A549 (cell line): ENCODE data around the gene TRNAU1AP. TPM values are rescaled to one million over a fixed set of nuclear protein-coding genes. Genes with fewer than 3 reads are reported as not detected.

ENCODE experiments used
- ATAC-seq, 2 experiments: fragments of 200-7000 bp in 1 of 2; fragments of >200 bp in 1 of 2; cut with Nextera tagmentation in 1 of 2; cut with Tn5 transposase in 1 of 2; 3 replicates each; pipeline versions ENCODE4 v1.8.0 to v1.9.1; 2018 to 2020; ENCODE audit warnings: mild to moderate bottlenecking in 1 of 2, moderate library complexity in 1 of 2
- CTCF ChIA-PET: fragments of 300-600 bp; sonication (Branson Sonifier 250); formaldehyde crosslinking; extraction: SDS; loops from one replicate; lab custom pipeline; 2021; ENCODE audit warnings: antibody characterized with exemption, inconsistent platforms; lab: Yijun Ruan, JAX
- POLR2A ChIA-PET: fragments of 350-600 bp; formaldehyde crosslinking; extraction: SDS; loops from one replicate; lab custom pipeline; 2021; ENCODE audit warnings: antibody characterized with exemption, inconsistent platforms; lab: Yijun Ruan, JAX
- DNase-seq, 2 experiments: peaks; one replicate each; pipeline versions ENCODE4 v3.0.0 to v3.0.0-alpha.2; 2011 to 2016; ENCODE audit warnings: low read depth in 1 of 2, low spot score in 1 of 2
- FAIRE-seq: peaks from 2 replicates; lab custom pipeline; 2011; peaks lifted over from hg19 to GRCh38; lab: Jason Lieb, UNC
- H3K27ac ChIP-seq, 2 experiments: fragments of >200 bp; sonication (Bioruptor Twin); formaldehyde crosslinking; 3 replicates each; pipeline ENCODE4 v1.5.1; 2016 to 2017
- H3K4me1 ChIP-seq: fragments of >200 bp; sonication (Bioruptor Twin); formaldehyde crosslinking; 3 replicates; pipeline ENCODE4 v1.6.1; 2016
- H3K4me2 ChIP-seq: fragments of >200 bp; sonication (Bioruptor Twin); formaldehyde crosslinking; 3 replicates; pipeline ENCODE4 v1.6.1; 2016
- H3K4me3 ChIP-seq: fragments of >200 bp; sonication (Bioruptor Twin); formaldehyde crosslinking; 3 replicates; pipeline ENCODE4 v1.5.1; 2016
- H3K9me3 ChIP-seq: fragments of >200 bp; sonication (Bioruptor Twin); formaldehyde crosslinking; 3 replicates; pipeline ENCODE4 v1.6.1; 2016
- CBX8 ChIP-seq: fragments of 200-600 bp; sonication (generic); IDR thresholded peaks from 2 replicates; pipeline ENCODE4 v1.6.1; 2016
- CHD4 ChIP-seq: fragments of 200-600 bp; sonication (generic); IDR thresholded peaks from 2 replicates; pipeline ENCODE4 v1.6.1; 2016; ENCODE audit warnings: antibody characterized with exemption, mild to moderate bottlenecking, borderline replicate concordance
- EHMT2 ChIP-seq: fragments of 200-600 bp; sonication (generic); IDR thresholded peaks from 2 replicates; pipeline ENCODE4 v1.6.1; 2016; ENCODE audit warnings: antibody characterized with exemption, low read depth, mild to moderate bottlenecking, moderate library complexity
- FOSL2 ChIP-seq, 2 experiments: fragments of 450-650 bp in 1 of 2; fragments of >200 bp in 1 of 2; sonication (Bioruptor Twin) in 1 of 2; formaldehyde crosslinking; IDR thresholded peaks; 2 replicates each; pipeline versions ENCODE4 v1.5.0 to v1.6.1; 2016 to 2020; ENCODE audit warnings: mild to moderate bottlenecking in 1 of 2, moderate library complexity in 1 of 2
- FOXS1 ChIP-seq: fragments of 250-450 bp; sonication (Bioruptor Pico); IDR thresholded peaks from 2 replicates; pipeline ENCODE4 v1.5.0; 2020; ENCODE audit warnings: mild to moderate bottlenecking, moderate library complexity
- HOXA7 ChIP-seq: fragments of 250-450 bp; sonication (Bioruptor Pico); IDR thresholded peaks from 2 replicates; pipeline ENCODE4 v1.5.0; 2020; ENCODE audit warnings: mild to moderate bottlenecking, moderate library complexity
- HOXB13 ChIP-seq: fragments of 250-450 bp; sonication (Bioruptor Pico); IDR thresholded peaks from 2 replicates; pipeline ENCODE4 v1.5.0; 2020; ENCODE audit warnings: low read depth, mild to moderate bottlenecking, moderate library complexity
- JUNB ChIP-seq: fragments of >200 bp; sonication (Bioruptor Twin); formaldehyde crosslinking; IDR thresholded peaks from 2 replicates; pipeline ENCODE4 v1.6.1; 2016
- KDM5A ChIP-seq: fragments of 200-600 bp; sonication (generic); IDR thresholded peaks from 2 replicates; pipeline ENCODE4 v1.6.1; 2016; ENCODE audit warnings: antibody characterized with exemption, mild to moderate bottlenecking
- MYC ChIP-seq: IDR thresholded peaks from 2 replicates; pipeline ENCODE4 v1.6.1; 2012; ENCODE audit warnings: mild to moderate bottlenecking, inconsistent platforms, low read length, improper control_type of control experiment, borderline replicate concordance
- PBX3 ChIP-seq: IDR thresholded peaks from 2 replicates; pipeline ENCODE4 v1.6.1; 2012
- ZC3H11A ChIP-seq: fragments of 450-650 bp; IDR thresholded peaks from 2 replicates; pipeline ENCODE4 v1.6.1; 2014; ENCODE audit warnings: antibody characterized with exemption, mild to moderate bottlenecking
- ZNF302 ChIP-seq: fragments of 250-450 bp; sonication (Bioruptor Pico); IDR thresholded peaks from 2 replicates; pipeline ENCODE4 v1.9.0; 2021; ENCODE audit warnings: inconsistent platforms, mild to moderate bottlenecking, moderate library complexity
- WGBS: methylation state at CpG from one replicate; pipeline ENCODE4 v1.1.6; 2017; ENCODE audit errors: missing lambda C conversion rate; 5-methylcytosine and 5-hydroxymethylcytosine counted together
- polyA plus RNA-seq, 4 experiments: library from polyadenylated mRNA; depleted of rRNA in 3 of 4; stranded (reverse); fragments of >200 nt; fragmentation: RNase III in 1 of 4; extraction: RNeasy Plus Mini Kit Qiagen cat#74134 plus additional on column Dnase treatment in 1 of 4; gene quantifications; 2 replicates in 3 of 4; 3 replicates in 1 of 4; pipeline ENCODE4 v1.2.3, GENCODE V29; 2011 to 2017
- TF ChIP-seq, protein P1 (sequence below): fragments of >200 bp; sonication (Bioruptor Twin); formaldehyde crosslinking; IDR thresholded peaks from 2 replicates; pipeline ENCODE4 v1.6.1; 2016
- TF ChIP-seq, protein P2 (sequence below): fragments of 150-350 bp; IDR thresholded peaks from 2 replicates; pipeline ENCODE4 v1.6.1; 2014; ENCODE audit warnings: low read depth, mild to moderate bottlenecking, low read length

The TRNAU1AP gene
- polyA plus RNA-seq, 2 of the 4 experiments (the other 2 are of a cell fraction): 14.5 to 23.8 TPM

DNA sequence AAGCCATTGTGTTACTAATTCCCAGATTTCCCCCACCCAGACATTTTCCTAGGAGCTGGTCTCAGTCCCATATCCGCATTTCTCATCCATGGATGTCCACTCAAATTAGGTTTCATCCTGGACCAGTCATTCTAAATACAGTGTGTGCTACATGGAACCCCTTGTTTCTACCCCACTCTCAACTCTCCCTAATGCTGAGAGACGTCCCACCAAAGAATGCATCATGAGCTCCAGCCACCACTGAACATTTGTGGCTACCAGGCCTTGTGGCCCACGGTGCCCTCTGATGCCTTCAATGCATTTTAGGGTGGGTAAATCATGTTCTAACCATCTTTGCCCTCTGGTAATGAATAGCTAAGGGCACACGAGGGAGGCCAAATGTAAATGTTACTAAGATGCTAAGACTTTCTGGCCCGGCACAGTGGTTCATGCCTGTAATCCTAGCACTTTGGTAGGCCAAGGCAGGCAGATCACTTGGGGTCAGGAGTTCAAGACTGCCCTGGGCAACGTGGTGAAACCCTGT lies 25.9 kb downstream of the TRNAU1AP start:
- Histone ChIP-seq H3K4me3 (peak overlapping the region; percentile 99; the same call in 1 of the 3 replicates), H3K9me3 (no peaks in the 10 kb centered on the region), H3K27ac (peak overlapping the region in 1 of 2 experiments; percentile 96; a peak in 2 of 6 replicates), H3K4me1 (peaks cover 17% of the 10 kb centered on the region; the same call in 2 of the 3 replicates), H3K4me2 (peak overlapping the region; percentile 92)
- CTCF ChIA-PET: interaction anchor here (1.0 to 5.7 kb wide), 5 partner anchors 11 to 62 kb away, joined by 3 to 25 read pairs (median 3); no protein-coding TSS in a partner anchor
- DNase-seq (no peak), ATAC-seq (no peak), FAIRE-seq (no peak)
- WGBS: 59% methylated on average over 6 of the region's 6 CpGs
- TF ChIP-seq MYC (no peak), CHD4 (no peak), KDM5A (no peak), FOXS1 (CRISPR knock-in tag) (no peak)
- POLR2A ChIA-PET: interaction anchor here (0.7 to 1.3 kb wide), 3 partner anchors 16 to 181 kb away, joined by 3 to 4 read pairs (median 3); no protein-coding TSS in a partner anchor

- WGBS: 81% methylated on average over 1 of the region's 1 CpG
- ATAC-seq (no peak), FAIRE-seq (no peak), DNase-seq (no peak)
- Histone ChIP-seq H3K4me1 (peaks cover 17% of the 10 kb centered on the region; the same call in 2 of the 3 replicates), H3K4me3 (peak overlapping the region; percentile 99), H3K4me2 (peak overlapping the region; percentile 92), H3K27ac (peak overlapping the region; percentile 96 to 98; a peak in 5 of 6 replicates), H3K9me3 (no peaks in the 10 kb centered on the region)
- CTCF ChIA-PET: interaction anchor here (0.6 to 5.7 kb wide), 6 partner anchors 10 to 91 kb away, joined by 3 to 25 read pairs (median 3); no protein-coding TSS in a partner anchor
- POLR2A ChIA-PET: interaction anchor here (0.7 to 1.3 kb wide), 5 partner anchors 16 to 182 kb away, joined by 3 to 4 read pairs (median 4); no protein-coding TSS in a partner anchor
- TF ChIP-seq FOSL2 (IDR thresholded peaks at IDR 0.05) (no peak), FOSL2 (CRISPR knock-in tag; IDR thresholded peaks at IDR 0.05) (no peak), HOXA7 (CRISPR knock-in tag) (no peak), ZC3H11A (no peak), EHMT2 (no peak), CBX8 (no peak), ZNF302 (CRISPR knock-in tag) (no peak), HOXB13 (no peak)
- TF ChIP-seq, protein P1, sequence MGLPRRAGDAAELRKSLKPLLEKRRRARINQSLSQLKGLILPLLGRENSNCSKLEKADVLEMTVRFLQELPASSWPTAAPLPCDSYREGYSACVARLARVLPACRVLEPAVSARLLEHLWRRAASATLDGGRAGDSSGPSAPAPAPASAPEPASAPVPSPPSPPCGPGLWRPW: no peak
- TF ChIP-seq, protein P2, sequence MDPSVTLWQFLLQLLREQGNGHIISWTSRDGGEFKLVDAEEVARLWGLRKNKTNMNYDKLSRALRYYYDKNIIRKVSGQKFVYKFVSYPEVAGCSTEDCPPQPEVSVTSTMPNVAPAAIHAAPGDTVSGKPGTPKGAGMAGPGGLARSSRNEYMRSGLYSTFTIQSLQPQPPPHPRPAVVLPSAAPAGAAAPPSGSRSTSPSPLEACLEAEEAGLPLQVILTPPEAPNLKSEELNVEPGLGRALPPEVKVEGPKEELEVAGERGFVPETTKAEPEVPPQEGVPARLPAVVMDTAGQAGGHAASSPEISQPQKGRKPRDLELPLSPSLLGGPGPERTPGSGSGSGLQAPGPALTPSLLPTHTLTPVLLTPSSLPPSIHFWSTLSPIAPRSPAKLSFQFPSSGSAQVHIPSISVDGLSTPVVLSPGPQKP: no peak
Measured at GRCh38 chr1:28579401-28579800, 26.5 kb downstream of the TRNAU1AP start.

- Histone ChIP-seq H3K4me3 (peak overlapping the region; percentile 99), H3K27ac (peak overlapping the region; percentile 96 to 98), H3K4me2 (peak overlapping the region; percentile 92), H3K4me1 (peaks cover 17% of the 10 kb centered on the region; the same call in 2 of the 3 replicates), H3K9me3 (no peaks in the 10 kb centered on the region)
- no peak for FAIRE-seq
- 1% methylated on average over 16 of the region's 26 CpGs for WGBS
- DNase-seq: peak in 1 of 2 experiments; percentile 39
- CTCF ChIA-PET: interaction anchor here (0.6 to 5.7 kb wide), 6 partner anchors 22 to 62 kb away, joined by 3 to 25 read pairs (median 3); partner anchors contain the start of gene TRNAU1AP
- TF ChIP-seq PBX3 (0 out of 2 replicates have a peak, but pooled peaks have one; percentile 20), JUNB (no peak)
- ATAC-seq: peak; percentile 11 to 15; a peak in 5 of 6 replicates
- POLR2A ChIA-PET: interaction anchor here (0.5 to 2.7 kb wide), 21 partner anchors 12 to 345 kb away, joined by 3 to 34 read pairs (median 6); partner anchors contain the start of genes ATP5IF1, MED18, PHACTR4 and RNU11
Measured at GRCh38 chr1:28580722-28581530, 28.0 kb downstream of the TRNAU1AP start.
